ENCODE data around the gene C1orf115. TPM values are rescaled to one million over a fixed set of nuclear protein-coding genes. Genes with fewer than 3 reads are reported as not detected.

The C1orf115 gene
- total RNA-seq, 1 donor from 2014 or later = 0.11 TPM

DNA sequence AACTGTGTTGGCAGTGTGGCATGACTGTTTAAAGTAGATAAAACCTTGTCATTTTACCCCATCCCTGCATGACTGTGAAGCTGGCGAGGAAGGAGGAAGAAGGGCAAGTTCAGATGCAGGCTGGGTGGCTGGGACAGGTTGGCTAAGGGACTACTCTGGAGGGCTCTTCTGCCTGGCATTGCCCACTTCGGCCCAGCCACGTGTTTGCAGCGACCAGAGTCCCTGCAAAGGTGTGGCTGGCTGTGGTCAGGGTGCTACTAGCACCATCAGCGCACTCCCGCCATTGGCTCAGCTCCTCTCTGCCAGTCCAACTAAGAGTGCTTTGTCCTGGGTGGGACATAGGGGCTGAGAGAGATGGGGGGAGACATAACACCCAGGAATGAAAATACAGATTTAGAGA, 7.2 kb downstream of the C1orf115 start:
- H3K27ac Mint-ChIP-seq = no peak overlapping the region
- no peaks in the 10 kb centered on the region for H3K9me3 Mint-ChIP-seq
- intact Hi-C loops (cut with micrococcal nuclease) = loop anchor here (10.0 kb wide), 1 partner anchor 173 kb away; the partner anchor contains the start of gene MARK1

DNA sequence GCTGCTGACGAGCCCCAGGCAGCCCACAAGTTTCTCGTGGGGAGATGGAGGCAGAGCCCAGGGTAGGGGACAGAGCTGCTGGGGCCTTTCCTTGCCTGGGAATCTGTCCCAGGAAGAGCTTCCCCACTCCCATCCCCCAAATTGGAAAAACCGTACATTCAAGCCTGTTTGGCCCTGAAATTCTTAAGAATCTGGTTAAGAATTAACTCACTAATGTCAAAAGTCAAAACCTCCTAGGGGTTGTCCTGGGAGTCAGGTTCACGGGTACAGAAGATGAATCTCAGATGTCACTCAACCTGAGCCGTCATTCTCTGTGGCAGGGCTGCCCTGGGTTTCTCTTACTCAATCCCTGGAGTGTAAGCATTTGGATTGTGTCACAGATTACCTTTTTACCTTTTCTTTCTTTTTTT, 8.4 kb downstream of the C1orf115 start:
- no peaks in the 10 kb centered on the region for H3K4me1 Mint-ChIP-seq (ENCODE audit: low read depth)
- no peaks in the 10 kb centered on the region for H3K9me3 Mint-ChIP-seq
- H3K36me3 Mint-ChIP-seq (ENCODE audit: low read depth) = no peaks in the 10 kb centered on the region
- no peak overlapping the region for H3K4me3 Mint-ChIP-seq (ENCODE audit: low read depth)
- DNase-seq (ENCODE audit: low spot score) = no peak
- intact Hi-C loops (cut with micrococcal nuclease) = loop anchor here (10.0 kb wide), 1 partner anchor 174 kb away; the partner anchor contains the start of gene MARK1
- peaks cover 5% of the 10 kb centered on the region for H3K27me3 Mint-ChIP-seq (ENCODE audit: low read depth)
- H3K27ac Mint-ChIP-seq = no peak overlapping the region

More for the DNA sequence above, 7.2 kb downstream of the C1orf115 start:
- Mint-ChIP-seq H3K4me1 (ENCODE audit: low read depth) (no peaks in the 10 kb centered on the region), H3K4me3 (ENCODE audit: low read depth) (no peak overlapping the region), H3K27me3 (ENCODE audit: low read depth) (peaks cover 10% of the 10 kb centered on the region), H3K36me3 (ENCODE audit: low read depth) (no peaks in the 10 kb centered on the region)
- DNase-seq (ENCODE audit: low spot score) = no peak

DNA sequence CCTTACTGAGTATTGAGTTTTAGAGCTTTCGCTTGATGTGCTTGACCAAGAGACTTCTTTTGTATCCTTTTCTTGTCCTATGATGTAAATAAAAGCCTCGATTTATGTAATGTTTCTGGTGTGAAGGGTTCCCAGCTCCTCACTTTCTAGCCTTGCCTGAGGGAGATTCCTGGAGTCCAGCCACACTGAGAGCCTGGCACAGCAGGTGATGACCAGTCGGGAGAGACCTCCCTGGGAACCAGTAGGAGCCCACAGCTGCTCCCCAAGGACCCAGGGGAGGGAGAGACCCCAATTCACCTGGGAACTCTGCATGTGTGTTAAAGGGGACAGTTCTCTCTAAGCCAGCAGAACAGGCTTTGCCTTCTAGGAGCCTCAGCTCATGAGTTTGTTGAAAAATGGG, 8.9 kb downstream of the C1orf115 start:
- intact Hi-C loops (cut with micrococcal nuclease) = loop anchor here (10.0 kb wide), 1 partner anchor 174 kb away; the partner anchor contains the start of gene MARK1
- no peak for DNase-seq (ENCODE audit: low spot score)
- Mint-ChIP-seq H3K27me3 (ENCODE audit: low read depth) (peaks cover 5% of the 10 kb centered on the region), H3K27ac (no peak overlapping the region), H3K4me1 (ENCODE audit: low read depth) (no peaks in the 10 kb centered on the region), H3K4me3 (ENCODE audit: low read depth) (no peak overlapping the region), H3K9me3 (no peaks in the 10 kb centered on the region), H3K36me3 (ENCODE audit: low read depth) (no peaks in the 10 kb centered on the region)

DNA sequence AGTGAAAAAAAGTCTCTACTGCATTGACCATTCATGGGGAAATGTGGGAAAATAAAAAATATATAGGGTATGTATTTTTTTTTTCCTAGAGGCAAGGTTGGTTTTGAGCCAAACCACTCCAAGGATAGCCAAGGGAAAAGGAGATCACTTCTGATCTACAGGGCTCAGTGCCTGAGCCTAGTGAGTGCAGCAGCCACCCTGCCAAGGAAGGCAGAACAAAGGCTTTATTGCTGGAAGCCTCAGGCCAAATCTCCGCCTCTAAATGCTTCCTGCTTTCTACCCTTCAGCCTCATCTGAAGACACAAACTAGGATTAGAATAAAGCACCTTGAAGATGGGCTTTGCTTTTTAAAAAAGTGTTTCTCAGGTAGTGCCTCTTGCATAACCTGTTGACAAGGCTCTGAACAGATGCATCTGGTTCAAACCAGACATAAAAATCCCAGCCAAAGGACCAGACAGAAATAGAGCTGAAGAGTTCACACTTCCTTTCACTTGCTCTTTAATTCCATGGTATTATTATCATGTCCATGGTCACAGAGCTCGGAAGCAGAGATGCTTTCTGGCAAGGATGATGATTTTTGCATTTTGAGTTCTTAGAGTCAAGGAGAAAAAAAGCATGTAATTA, 10.5 kb downstream of the C1orf115 start:
- intact Hi-C loops (cut with micrococcal nuclease) = no loop called here
- no peak overlapping the region for H3K27ac Mint-ChIP-seq
- H3K27me3 Mint-ChIP-seq (ENCODE audit: low read depth) = peaks cover 5% of the 10 kb centered on the region
- H3K4me3 Mint-ChIP-seq (ENCODE audit: low read depth) = no peak overlapping the region
- no peaks in the 10 kb centered on the region for H3K9me3 Mint-ChIP-seq
- H3K36me3 Mint-ChIP-seq (ENCODE audit: low read depth) = no peaks in the 10 kb centered on the region
- H3K4me1 Mint-ChIP-seq (ENCODE audit: low read depth) = no peaks in the 10 kb centered on the region
- DNase-seq (ENCODE audit: low spot score) = no peak

DNA sequence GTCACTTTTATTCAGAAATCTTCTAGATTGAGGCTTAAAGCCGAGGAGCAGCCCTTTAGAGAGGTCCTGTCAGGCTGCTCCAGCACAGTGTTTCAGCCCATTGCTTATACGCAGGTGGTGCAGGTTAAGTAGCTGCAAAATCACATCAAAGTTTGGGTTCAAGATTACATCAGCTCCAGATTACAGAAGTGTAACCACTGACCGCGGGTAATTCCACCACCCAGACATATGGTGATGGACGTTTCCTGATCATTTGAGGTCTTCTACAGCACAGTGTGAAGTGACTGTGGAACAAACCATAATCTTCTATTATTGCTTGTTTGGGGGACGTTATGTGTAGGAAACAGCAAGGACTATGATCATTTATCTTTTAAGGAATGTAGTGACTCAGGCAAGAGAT, 11.8 kb downstream of the C1orf115 start:
- H3K36me3 Mint-ChIP-seq (ENCODE audit: low read depth) = no peaks in the 10 kb centered on the region
- H3K27me3 Mint-ChIP-seq (ENCODE audit: low read depth) = peaks cover 5% of the 10 kb centered on the region
- H3K4me3 Mint-ChIP-seq (ENCODE audit: low read depth) = no peak overlapping the region
- DNase-seq (ENCODE audit: low spot score) = no peak
- intact Hi-C loops (cut with micrococcal nuclease) = no loop called here
- H3K4me1 Mint-ChIP-seq (ENCODE audit: low read depth) = no peaks in the 10 kb centered on the region
- no peak overlapping the region for H3K27ac Mint-ChIP-seq
- no peaks in the 10 kb centered on the region for H3K9me3 Mint-ChIP-seq

DNA sequence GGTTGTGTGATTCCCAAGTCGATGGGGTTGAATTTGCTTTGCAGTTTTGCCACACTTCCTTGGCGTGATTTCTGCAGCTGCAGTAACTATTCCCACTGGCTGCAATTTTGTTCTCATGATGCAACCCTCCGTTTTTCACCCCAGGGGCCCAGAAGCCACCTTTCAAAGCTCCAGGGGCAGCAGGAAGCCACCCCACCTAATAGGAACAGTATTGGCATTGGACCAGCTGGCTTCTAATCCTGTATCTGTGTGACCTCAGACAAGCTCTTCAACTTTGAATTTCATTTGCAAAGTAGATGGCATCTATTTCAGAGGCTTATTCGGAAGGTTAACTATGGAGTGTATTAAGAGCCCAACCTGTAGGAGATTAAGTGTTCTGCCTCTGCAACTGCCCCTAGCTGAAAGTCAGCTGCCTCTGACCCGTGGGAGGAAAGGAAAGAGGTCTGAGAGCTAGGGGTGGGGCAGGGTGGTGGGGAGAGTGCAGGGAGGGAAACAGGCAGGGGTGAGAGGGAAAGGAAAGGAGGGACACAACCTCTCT, 12.6 kb downstream of the C1orf115 start:
- H3K4me3 Mint-ChIP-seq (ENCODE audit: low read depth) = no peak overlapping the region
- DNase-seq (ENCODE audit: low spot score) = no peak
- H3K9me3 Mint-ChIP-seq = no peaks in the 10 kb centered on the region
- intact Hi-C loops (cut with micrococcal nuclease) = no loop called here
- H3K36me3 Mint-ChIP-seq (ENCODE audit: low read depth) = no peaks in the 10 kb centered on the region
- no peaks in the 10 kb centered on the region for H3K4me1 Mint-ChIP-seq (ENCODE audit: low read depth)
- H3K27ac Mint-ChIP-seq = no peak overlapping the region
- H3K27me3 Mint-ChIP-seq (ENCODE audit: low read depth) = peaks cover 5% of the 10 kb centered on the region

DNA sequence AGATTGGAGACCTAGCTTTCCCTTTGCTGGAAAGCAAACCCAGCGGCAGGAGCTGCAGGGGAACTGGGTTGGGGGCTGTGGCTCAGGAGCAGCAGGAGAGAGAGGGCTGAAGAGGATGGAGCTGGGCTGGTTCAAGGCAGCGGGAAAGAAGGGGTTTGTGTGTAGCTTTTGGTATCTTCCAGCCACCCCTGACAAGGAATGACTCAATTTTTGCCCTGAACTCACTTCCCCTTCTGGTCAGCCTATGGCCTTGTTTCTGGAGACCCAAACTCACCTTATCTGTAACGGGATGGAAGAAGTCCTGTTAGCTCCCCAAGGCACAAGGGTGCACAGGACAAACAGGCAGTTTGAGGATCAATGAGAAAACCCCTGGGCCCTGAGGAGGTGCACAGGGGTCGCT, 13.1 kb downstream of the C1orf115 start:
- no peaks in the 10 kb centered on the region for H3K36me3 Mint-ChIP-seq (ENCODE audit: low read depth)
- DNase-seq (ENCODE audit: low spot score) = no peak
- no peak overlapping the region for H3K27ac Mint-ChIP-seq
- H3K4me3 Mint-ChIP-seq (ENCODE audit: low read depth) = no peak overlapping the region
- peaks cover 5% of the 10 kb centered on the region for H3K27me3 Mint-ChIP-seq (ENCODE audit: low read depth)
- intact Hi-C loops (cut with micrococcal nuclease) = no loop called here
- H3K4me1 Mint-ChIP-seq (ENCODE audit: low read depth) = no peaks in the 10 kb centered on the region
- no peaks in the 10 kb centered on the region for H3K9me3 Mint-ChIP-seq

DNA sequence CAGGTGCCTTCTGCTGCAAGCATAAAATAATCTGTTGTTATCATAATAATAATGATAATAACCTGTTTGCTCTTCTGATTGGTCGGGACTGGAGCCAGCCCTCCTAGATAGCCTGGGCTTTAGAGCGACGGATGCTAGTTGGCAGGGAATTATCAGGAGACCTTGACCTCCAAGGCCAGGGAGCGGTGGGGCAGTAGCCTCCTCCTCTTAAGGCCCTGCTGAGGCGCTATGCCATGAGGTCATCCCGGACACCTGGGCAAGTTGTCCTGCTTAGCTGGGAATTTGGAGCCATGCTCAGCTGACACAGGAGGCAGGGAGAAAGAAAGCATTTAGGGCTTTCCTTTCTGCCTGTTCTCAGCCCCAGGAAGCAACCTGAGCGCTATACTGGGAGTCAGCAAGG, 15.6 kb downstream of the C1orf115 start:
- peaks cover 5% of the 10 kb centered on the region for H3K27me3 Mint-ChIP-seq (ENCODE audit: low read depth)
- intact Hi-C loops (cut with micrococcal nuclease) = no loop called here
- no peaks in the 10 kb centered on the region for H3K36me3 Mint-ChIP-seq (ENCODE audit: low read depth)
- no peak for DNase-seq (ENCODE audit: low spot score)
- H3K27ac Mint-ChIP-seq = no peak overlapping the region
- no peaks in the 10 kb centered on the region for H3K9me3 Mint-ChIP-seq
- no peaks in the 10 kb centered on the region for H3K4me1 Mint-ChIP-seq (ENCODE audit: low read depth)
- no peak overlapping the region for H3K4me3 Mint-ChIP-seq (ENCODE audit: low read depth)

DNA sequence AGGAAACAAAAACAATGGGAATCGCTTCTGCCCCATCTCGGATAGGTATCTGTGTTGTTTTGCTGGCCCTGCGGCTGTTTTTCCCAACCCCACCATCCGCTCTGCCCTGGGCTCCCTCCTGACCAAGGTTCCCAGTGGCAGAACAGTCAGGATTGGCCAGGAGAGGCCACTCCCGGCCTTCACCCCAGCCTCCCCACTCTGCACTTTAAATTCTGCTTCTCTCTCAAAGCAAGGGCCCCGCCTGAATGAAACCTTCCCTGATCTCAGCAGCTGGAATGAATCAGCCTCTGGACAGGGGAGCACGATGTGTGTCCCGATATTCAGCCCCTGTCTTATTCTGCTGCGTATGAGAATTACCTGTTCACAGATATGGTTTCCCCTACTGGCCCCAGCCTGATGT, 16.3 kb downstream of the C1orf115 start:
- Mint-ChIP-seq H3K36me3 (ENCODE audit: low read depth) (no peaks in the 10 kb centered on the region), H3K27ac (no peak overlapping the region), H3K9me3 (no peaks in the 10 kb centered on the region), H3K27me3 (ENCODE audit: low read depth) (peaks cover 5% of the 10 kb centered on the region), H3K4me3 (ENCODE audit: low read depth) (no peak overlapping the region), H3K4me1 (ENCODE audit: low read depth) (no peaks in the 10 kb centered on the region)
- no peak for DNase-seq (ENCODE audit: low spot score)
- intact Hi-C loops (cut with micrococcal nuclease) = no loop called here

DNA sequence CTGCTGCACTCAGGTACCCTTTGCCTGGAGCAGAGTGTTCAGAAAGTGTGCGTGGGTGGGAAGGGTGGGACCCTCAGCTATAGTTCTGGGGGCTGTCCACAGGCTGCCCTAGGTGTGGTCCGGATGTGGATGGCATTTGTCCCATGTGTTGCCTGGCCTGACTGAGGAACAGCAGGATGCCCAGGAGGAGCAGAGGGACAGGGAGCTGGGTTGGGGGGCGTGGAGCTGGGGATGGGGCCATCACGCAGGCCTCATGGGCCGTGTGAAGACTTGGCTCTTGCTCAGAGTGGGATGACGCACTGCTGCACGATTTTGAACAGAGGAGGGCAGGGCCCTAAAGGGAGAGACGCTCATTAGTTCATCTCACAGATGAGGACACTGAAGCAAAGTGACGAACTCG, 17.0 kb downstream of the C1orf115 start:
- peaks cover 5% of the 10 kb centered on the region for H3K27me3 Mint-ChIP-seq (ENCODE audit: low read depth)
- H3K27ac Mint-ChIP-seq = no peak overlapping the region
- no peaks in the 10 kb centered on the region for H3K4me1 Mint-ChIP-seq (ENCODE audit: low read depth)
- no peak overlapping the region for H3K4me3 Mint-ChIP-seq (ENCODE audit: low read depth)
- H3K36me3 Mint-ChIP-seq (ENCODE audit: low read depth) = no peaks in the 10 kb centered on the region
- no peaks in the 10 kb centered on the region for H3K9me3 Mint-ChIP-seq
- no peak for DNase-seq (ENCODE audit: low spot score)
- intact Hi-C loops (cut with micrococcal nuclease) = no loop called here

DNA sequence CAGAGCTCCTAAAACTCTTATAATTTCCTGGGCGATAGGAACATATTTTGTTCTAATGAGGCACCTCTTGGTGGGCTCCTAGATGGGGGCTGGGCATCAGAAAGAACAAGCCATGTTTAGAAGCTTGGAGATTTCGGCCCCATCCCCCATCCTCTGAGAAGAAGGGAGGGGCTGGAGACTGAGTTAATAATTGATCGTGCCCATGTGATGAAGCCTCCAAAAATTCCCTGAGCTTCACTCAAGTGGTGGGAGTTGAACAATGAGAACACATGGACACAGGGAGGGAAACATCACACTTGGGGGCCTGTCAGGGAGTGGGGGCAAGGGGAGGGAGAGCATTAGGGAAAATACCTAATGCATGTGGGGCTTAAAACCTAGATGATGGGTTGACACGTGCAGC, 18.1 kb downstream of the C1orf115 start:
- H3K27me3 Mint-ChIP-seq (ENCODE audit: low read depth) = no peaks in the 10 kb centered on the region
- DNase-seq (ENCODE audit: low spot score) = no peak
- H3K4me3 Mint-ChIP-seq (ENCODE audit: low read depth) = no peak overlapping the region
- no peak overlapping the region for H3K27ac Mint-ChIP-seq
- no peaks in the 10 kb centered on the region for H3K4me1 Mint-ChIP-seq (ENCODE audit: low read depth)
- no peaks in the 10 kb centered on the region for H3K9me3 Mint-ChIP-seq
- intact Hi-C loops (cut with micrococcal nuclease) = no loop called here
- no peaks in the 10 kb centered on the region for H3K36me3 Mint-ChIP-seq (ENCODE audit: low read depth)

DNA sequence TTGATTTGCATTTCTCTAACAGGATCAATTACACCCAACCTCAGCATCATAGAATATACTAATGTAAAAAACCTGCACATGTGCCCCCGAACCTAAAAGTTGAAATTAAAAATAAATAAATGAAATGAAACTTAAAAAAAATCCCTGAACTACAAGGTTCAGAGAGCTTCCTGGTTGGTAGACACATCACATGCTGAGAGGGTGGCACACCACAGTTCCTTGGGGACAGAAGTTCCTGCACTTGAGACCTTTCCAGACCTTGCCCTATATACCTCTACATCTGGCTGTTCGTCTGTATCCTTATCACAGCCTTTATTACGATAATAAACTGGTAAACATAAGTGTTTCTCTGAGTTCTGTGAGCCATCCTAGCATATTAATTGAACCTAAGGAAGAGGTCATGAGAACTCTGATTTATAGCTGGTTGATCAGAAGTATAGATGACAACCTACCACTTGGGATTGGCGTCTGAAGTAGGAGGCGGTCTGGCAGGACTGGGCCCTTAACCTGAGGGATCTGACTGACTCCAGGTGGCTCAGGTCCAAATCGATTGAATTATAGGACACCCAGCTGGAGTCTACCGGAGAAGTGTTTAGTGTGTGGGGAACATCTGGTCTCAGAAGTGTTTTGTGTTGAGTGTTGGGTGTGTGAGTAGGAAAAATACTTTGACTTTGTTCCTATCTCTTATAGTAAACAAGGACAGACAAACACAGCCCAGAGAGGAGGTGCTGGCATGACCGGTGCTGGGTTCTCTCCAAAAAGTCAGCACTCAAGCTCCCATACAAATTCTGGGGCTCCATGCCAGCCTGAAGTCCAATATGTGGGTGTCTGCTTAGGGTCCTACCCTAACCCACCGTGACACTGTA, 19.0 kb downstream of the C1orf115 start:
- no peaks in the 10 kb centered on the region for H3K36me3 Mint-ChIP-seq (ENCODE audit: low read depth)
- intact Hi-C loops (cut with micrococcal nuclease) = no loop called here
- no peaks in the 10 kb centered on the region for H3K27me3 Mint-ChIP-seq (ENCODE audit: low read depth)
- DNase-seq (ENCODE audit: low spot score) = no peak
- H3K4me1 Mint-ChIP-seq (ENCODE audit: low read depth) = no peaks in the 10 kb centered on the region
- no peak overlapping the region for H3K27ac Mint-ChIP-seq
- no peak overlapping the region for H3K4me3 Mint-ChIP-seq (ENCODE audit: low read depth)
- H3K9me3 Mint-ChIP-seq = no peaks in the 10 kb centered on the region

DNA sequence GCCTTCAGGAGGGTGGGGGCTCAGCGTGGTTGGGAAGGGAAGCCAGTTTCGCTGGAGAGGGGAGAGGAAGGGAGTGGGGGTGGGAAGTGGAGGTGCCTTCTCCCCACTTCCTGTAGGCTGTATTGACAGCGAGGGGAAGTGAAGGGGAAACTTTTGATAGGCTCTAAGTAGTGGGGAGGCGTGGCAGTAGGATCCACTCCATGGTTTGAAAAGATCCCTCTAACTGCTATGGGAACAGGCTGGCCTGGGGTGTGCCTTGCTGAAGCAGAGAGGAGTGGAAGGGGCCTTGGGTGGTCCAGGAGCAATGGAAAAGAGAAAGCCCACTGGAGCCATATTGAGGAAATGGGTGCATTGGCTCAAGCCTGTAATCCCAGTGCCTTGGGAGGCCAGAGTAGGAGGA, 20.2 kb downstream of the C1orf115 start:
- intact Hi-C loops (cut with micrococcal nuclease) = no loop called here
- no peak overlapping the region for H3K4me3 Mint-ChIP-seq (ENCODE audit: low read depth)
- no peak overlapping the region for H3K27ac Mint-ChIP-seq
- no peaks in the 10 kb centered on the region for H3K4me1 Mint-ChIP-seq (ENCODE audit: low read depth)
- no peaks in the 10 kb centered on the region for H3K36me3 Mint-ChIP-seq (ENCODE audit: low read depth)
- DNase-seq (ENCODE audit: low spot score) = no peak
- H3K27me3 Mint-ChIP-seq (ENCODE audit: low read depth) = no peaks in the 10 kb centered on the region
- H3K9me3 Mint-ChIP-seq = no peaks in the 10 kb centered on the region
